RWPE2 (cell line): Measurements from ENCODE around the gene C14orf132.
A peak's percentile ranks its signal among the peaks of the same experiment; 100 is the strongest.

Experiments used
- ATAC-seq: fragments of 200-7000 bp; cut with Tn5 transposase; 3 replicates; pipeline ENCODE4 v1.9.1; 2021; ENCODE audit warnings: low read depth
- DNase-seq: peaks from one replicate; pipeline ENCODE4 v3.0.0-alpha.2; 2020; ENCODE audit warnings: low spot score
- H3K27ac ChIP-seq: fragments of 450-650 bp; 2 replicates; pipeline ENCODE4 v1.5.1; 2017; ENCODE audit warnings: mild to moderate bottlenecking; ENCODE audit not compliant: poor library complexity, severe bottlenecking
- H3K27me3 ChIP-seq: fragments of 250-450 bp; sonication (Bioruptor Pico); 2 replicates; pipeline ENCODE4 v1.5.1; 2021; ENCODE audit warnings: mild to moderate bottlenecking, moderate library complexity; ENCODE audit not compliant: insufficient read depth, poor library complexity, severe bottlenecking
- H3K36me3 ChIP-seq: fragments of 250-450 bp; sonication (Bioruptor Pico); 2 replicates; pipeline ENCODE4 v1.5.1; 2020; ENCODE audit warnings: low read depth, mild to moderate bottlenecking, moderate library complexity
- H3K4me1 ChIP-seq: fragments of 250-450 bp; sonication (Bioruptor Pico); 2 replicates; pipeline ENCODE4 v1.5.1; 2021; ENCODE audit warnings: mild to moderate bottlenecking, moderate library complexity; ENCODE audit not compliant: insufficient read depth, poor library complexity, severe bottlenecking
- H3K4me3 ChIP-seq: fragments of 250-450 bp; sonication (Bioruptor Pico); 2 replicates; pipeline ENCODE4 v1.5.1; 2021; ENCODE audit warnings: mild to moderate bottlenecking, moderate library complexity; ENCODE audit not compliant: severe bottlenecking
- H3K9me3 ChIP-seq: fragments of 250-450 bp; sonication (Bioruptor Pico); 2 replicates; pipeline ENCODE4 v1.5.1; 2021; ENCODE audit warnings: mild to moderate bottlenecking, moderate library complexity; ENCODE audit not compliant: severe bottlenecking
- TF ChIP-seq, protein P1 (sequence below): fragments of 450-650 bp; IDR thresholded peaks from one replicate; pipeline ENCODE4 v1.5.1; 2017; ENCODE audit warnings: mild to moderate bottlenecking, moderate library complexity; ENCODE audit not compliant: poor library complexity, severe bottlenecking

The C14orf132 gene

DNA sequence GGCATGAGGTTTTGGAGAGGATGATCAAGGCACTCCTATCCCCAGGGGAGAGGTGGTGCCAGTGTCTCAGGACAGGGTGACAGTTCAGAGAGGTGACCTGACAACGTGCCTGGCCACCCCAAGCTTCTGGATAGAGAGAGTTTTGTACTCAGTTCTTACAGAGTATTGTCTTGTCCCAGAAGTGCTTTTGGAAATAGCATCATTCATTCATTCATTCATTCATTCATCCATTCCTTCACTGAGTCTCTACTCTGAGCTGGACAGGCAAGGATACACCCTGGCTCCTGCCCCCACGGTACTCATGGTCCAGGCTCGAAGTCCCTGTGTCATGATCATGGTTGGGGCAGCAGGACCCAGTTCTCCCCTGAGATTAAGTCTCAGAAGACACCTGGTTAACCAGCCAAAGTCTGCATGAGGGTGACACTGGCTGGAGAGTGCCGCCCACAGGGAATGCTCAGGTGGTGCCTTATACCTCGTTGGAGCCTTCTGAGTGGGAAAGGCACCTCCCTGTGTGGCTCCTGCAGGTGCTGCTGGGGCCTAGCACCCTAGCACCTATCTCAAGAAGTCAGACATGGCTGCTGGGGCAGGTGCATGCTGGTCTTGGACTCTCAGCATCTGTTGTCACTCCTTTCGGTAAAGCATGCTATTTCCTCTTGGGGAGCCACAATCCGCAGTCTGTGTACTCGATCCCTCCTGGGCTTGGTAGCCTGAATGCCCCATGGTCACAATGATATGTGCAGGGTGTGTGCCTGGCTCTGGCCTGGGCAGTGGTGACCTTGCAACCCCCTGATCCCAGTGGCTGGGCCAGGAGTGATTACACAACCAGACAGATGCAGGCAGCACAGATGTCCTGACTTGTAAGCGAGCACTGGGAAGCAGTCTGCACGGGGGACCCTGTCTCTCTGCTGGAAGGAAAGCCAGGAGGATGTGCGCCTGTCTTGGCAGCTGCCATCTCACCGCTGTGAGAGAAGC lies 57.8 kb downstream of the C14orf132 start:
- TF ChIP-seq, protein P1, sequence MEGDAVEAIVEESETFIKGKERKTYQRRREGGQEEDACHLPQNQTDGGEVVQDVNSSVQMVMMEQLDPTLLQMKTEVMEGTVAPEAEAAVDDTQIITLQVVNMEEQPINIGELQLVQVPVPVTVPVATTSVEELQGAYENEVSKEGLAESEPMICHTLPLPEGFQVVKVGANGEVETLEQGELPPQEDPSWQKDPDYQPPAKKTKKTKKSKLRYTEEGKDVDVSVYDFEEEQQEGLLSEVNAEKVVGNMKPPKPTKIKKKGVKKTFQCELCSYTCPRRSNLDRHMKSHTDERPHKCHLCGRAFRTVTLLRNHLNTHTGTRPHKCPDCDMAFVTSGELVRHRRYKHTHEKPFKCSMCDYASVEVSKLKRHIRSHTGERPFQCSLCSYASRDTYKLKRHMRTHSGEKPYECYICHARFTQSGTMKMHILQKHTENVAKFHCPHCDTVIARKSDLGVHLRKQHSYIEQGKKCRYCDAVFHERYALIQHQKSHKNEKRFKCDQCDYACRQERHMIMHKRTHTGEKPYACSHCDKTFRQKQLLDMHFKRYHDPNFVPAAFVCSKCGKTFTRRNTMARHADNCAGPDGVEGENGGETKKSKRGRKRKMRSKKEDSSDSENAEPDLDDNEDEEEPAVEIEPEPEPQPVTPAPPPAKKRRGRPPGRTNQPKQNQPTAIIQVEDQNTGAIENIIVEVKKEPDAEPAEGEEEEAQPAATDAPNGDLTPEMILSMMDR, result no peak
- no peak overlapping the region for H3K27ac ChIP-seq
- no peak for ATAC-seq
- H3K27me3 ChIP-seq, result no peaks in the 10 kb centered on the region
- peak; percentile 41 for DNase-seq
- no peaks in the 10 kb centered on the region for H3K36me3 ChIP-seq
- no peaks in the 10 kb centered on the region for H3K9me3 ChIP-seq
- peaks cover 12% of the 10 kb centered on the region for H3K4me1 ChIP-seq
- no peak overlapping the region for H3K4me3 ChIP-seq

DNA sequence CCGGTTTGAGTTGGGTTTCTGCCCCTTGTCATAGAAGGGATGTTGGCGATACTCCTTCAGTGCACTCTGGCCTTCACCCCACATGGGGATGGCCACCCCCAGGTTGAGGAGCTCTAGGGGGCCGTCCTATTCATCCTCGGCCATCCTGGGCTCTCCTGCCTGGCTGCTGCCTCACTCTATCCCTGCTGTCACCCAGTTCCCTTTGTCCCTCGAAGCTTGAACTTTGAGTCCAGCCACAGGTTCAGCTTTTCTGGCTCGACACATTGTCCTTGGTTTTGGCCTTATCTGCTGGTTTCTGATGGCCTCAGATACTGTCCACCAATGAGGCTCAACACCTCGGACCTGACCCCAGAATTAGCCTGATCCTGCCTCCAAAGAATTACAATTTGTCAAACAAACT lies 58.6 kb downstream of the C14orf132 start:
- TF ChIP-seq, protein P1, result no peak
- H3K4me1 ChIP-seq, result peaks cover 12% of the 10 kb centered on the region
- DNase-seq (peak; percentile 25), ATAC-seq (no peak)
- H3K27ac ChIP-seq, result no peak overlapping the region
- H3K9me3 ChIP-seq, result no peaks in the 10 kb centered on the region
- H3K36me3 ChIP-seq, result no peaks in the 10 kb centered on the region
- H3K27me3 ChIP-seq, result no peaks in the 10 kb centered on the region
- no peak overlapping the region for H3K4me3 ChIP-seq

DNA sequence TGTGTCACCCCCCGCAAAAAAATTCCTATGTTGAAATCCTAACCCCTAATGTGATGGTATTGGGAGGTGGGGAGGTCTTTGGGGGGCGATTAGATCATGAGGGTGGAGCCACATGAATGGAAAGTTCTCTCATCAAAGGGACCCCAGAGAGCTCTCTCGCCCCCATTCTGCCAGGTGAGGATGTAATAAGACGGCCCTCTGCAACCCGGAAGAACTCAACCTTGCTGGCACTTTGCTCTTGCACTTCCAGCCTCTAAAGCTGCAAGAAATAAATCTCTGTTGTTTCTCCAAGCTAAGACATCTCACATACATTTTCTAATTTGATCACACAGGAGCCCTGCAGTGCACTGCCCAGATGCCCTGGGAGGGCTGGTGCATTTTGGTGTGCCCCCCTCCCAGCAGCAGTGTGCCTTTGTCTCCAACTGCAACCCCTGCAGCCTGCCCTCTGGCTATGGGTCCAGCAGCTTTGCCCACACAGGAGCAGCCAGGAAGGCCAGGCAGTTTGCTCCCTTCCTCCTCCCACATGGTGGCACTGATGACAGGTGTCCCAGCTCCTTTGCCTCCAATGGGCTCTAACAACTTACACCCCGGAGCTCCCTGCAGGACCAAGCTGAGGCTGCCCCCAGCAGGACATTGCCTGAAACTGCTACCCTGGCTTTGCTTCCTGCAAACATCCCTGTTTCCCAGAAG lies 59.3 kb downstream of the C14orf132 start:
- DNase-seq (peak; percentile 48), ATAC-seq (peak; percentile 17; the same call in 1 of the 3 replicates)
- Histone ChIP-seq H3K27me3 (no peaks in the 10 kb centered on the region), H3K27ac (no peak overlapping the region), H3K4me1 (peaks cover 12% of the 10 kb centered on the region), H3K36me3 (no peaks in the 10 kb centered on the region), H3K4me3 (no peak overlapping the region), H3K9me3 (no peaks in the 10 kb centered on the region)
- TF ChIP-seq, protein P1, result peak; percentile 76

DNA sequence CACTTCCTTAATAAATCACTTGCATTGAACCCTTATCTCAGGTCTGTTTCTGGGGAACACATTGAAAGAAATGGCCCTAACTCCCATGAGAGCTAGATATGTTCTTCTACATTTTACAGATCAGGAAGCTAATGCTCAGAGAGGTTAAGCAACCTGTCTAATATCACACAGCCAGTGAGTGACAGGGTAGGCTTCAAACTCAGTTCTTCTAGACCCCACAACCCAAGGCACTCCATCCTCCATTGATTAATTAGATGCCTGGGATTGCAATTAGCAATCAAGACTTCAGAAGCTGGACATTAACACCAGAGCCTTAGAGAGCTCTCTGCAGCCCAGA lies 59.8 kb downstream of the C14orf132 start:
- Histone ChIP-seq H3K4me1 (peaks cover 12% of the 10 kb centered on the region), H3K9me3 (no peaks in the 10 kb centered on the region), H3K27ac (no peak overlapping the region), H3K4me3 (no peak overlapping the region), H3K36me3 (no peaks in the 10 kb centered on the region), H3K27me3 (no peaks in the 10 kb centered on the region)
- DNase-seq (no peak), ATAC-seq (no peak)
- TF ChIP-seq, protein P1, result peak; percentile 40
